Heart left ventricle (tissue), 16 donors: ENCODE measurements around the gene HSPA1B. TPM values are rescaled to one million over a fixed set of nuclear protein-coding genes. Genes with fewer than 3 reads are reported as not detected.
"Not testable (repeated sequence)": the region's sequence is repeated elsewhere in the genome, so short reads cannot be mapped to it uniquely, and the experiment has no call there.

Experiments used
- ATAC-seq, 4 donors: fragments of 200-7000 bp; cut with Tn5 transposase; one replicate each; pipeline ENCODE4 v1.9.1; 2020 to 2022; ENCODE audit warnings: moderate library complexity in 4 of 4, mild to moderate bottlenecking in 3 of 4, moderate number of reproducible peaks in 1 of 4
- DNase-seq, 5 donors: peaks; one replicate each; pipeline ENCODE4 v3.0.0-alpha.2; 2020
- H3K27ac ChIP-seq, 12 donors: fragments of 200-600 bp; sonication (generic) in 4 of 12; one replicate each; pipeline versions ENCODE4 v1.5.0 to v1.8.0; 2016 to 2022; ENCODE audit warnings: mild to moderate bottlenecking in 2 of 12
- H3K27me3 ChIP-seq, 9 donors: fragments of 200-600 bp; sonication (generic) in 2 of 9; one replicate each; pipeline versions ENCODE4 v1.5.1 to v1.8.0; 2016 to 2022; ENCODE audit warnings: mild to moderate bottlenecking in 3 of 9
- H3K36me3 ChIP-seq, 9 donors: fragments of 200-600 bp; sonication (generic) in 2 of 9; one replicate each; pipeline versions ENCODE4 v1.5.0 to v1.8.0; 2018 to 2022; ENCODE audit warnings: mild to moderate bottlenecking in 2 of 9
- H3K4me1 ChIP-seq, 12 donors: fragments of 200-600 bp; sonication (generic) in 4 of 12; one replicate each; pipeline versions ENCODE4 v1.5.0 to v1.8.0; 2016 to 2022; ENCODE audit warnings: mild to moderate bottlenecking in 3 of 12
- H3K4me3 ChIP-seq, 12 donors: fragments of 200-600 bp; sonication (generic) in 4 of 12; one replicate each; pipeline versions ENCODE4 v1.5.0 to v1.8.0; 2017 to 2022; ENCODE audit warnings: mild to moderate bottlenecking in 9 of 12, moderate library complexity in 4 of 12
- H3K9me3 ChIP-seq, 12 donors: fragments of 200-600 bp; sonication (generic) in 4 of 12; one replicate each; pipeline versions ENCODE4 v1.5.0 to v1.8.0; 2016 to 2022; ENCODE audit warnings: mild to moderate bottlenecking in 1 of 12
- POLR2A ChIP-seq, 2 donors: fragments of 450-650 bp; IDR thresholded peaks; one replicate each; pipeline ENCODE4 v1.6.1; 2017; ENCODE audit warnings: antibody characterized with exemption in 2 of 2, mild to moderate bottlenecking in 2 of 2, moderate library complexity in 2 of 2
- WGBS, 4 donors: extraction: QIAGEN DNeasy Blood & Tissue Kit in 2 of 4; methylation state at CpG; one replicate each; pipeline versions ENCODE4 v1.1.5 to v1.1.7; 2013 to 2018; 5-methylcytosine and 5-hydroxymethylcytosine counted together
- intact Hi-C, 10 donors: fragments of 100-400 bp; cut with DNase I; formaldehyde crosslinking; loops; one replicate each; pipeline versions ENCODE4 v1.11.1 to v1.14.2; 2022
- polyA plus RNA-seq, 2 donors: library from polyadenylated mRNA; stranded (reverse); fragments of 200-250 nt; gene quantifications; one replicate each; pipeline ENCODE4 v1.2.3, GENCODE V29; 2013
- total RNA-seq, 9 donors: library from RNA; depleted of rRNA in 2 of 9; stranded (reverse); fragments of >200 nt in 2 of 9; fragmentation: NEBNext Ultra II Directional in 3 of 9; extraction: Animal tissue kit (Norgen Biotek cat#: 25700) in 3 of 9; gene quantifications; one replicate each; pipeline versions ENCODE4 v1.1.0 to v1.2.4, GENCODE V29; 2016 to 2023
- TF ChIP-seq, protein P1 (sequence below), 12 donors: fragments of 200-600 bp; sonication (generic) in 4 of 12; IDR thresholded peaks; one replicate each; pipeline versions ENCODE4 v1.5.0 to v1.8.0; 2018 to 2022; ENCODE audit warnings: antibody characterized with exemption in 12 of 12, mild to moderate bottlenecking in 5 of 12
- donor health status: ischemic (EF 13 %, LVEDD 7.1; RV severe dilation, severe dysfunction).
- donor health status: healthy with polysubstance abuse.
- donor health status: DM: no; HTN: yes; CAD: no.
- donor health status: DM: no; HTN: no; CAD: no.
- donor health status: ischemic (EF 25% LVEDD 6.9; RV normal size, moderate dysfunction).
- donor health status: ischemic (EF 25% LVEDD 5.7; RV mildly dilated, moderate dysfunction).
- donor health status: healthy.
- donor health status: DM: yes; HTN: yes; CAD: no.
- donor health status: ischemic (EF 35%, LVEDD 5.7; RV mildly dilated, moderate dysfunction).
- donor health status: nonischemic (EF 11% LVEDD 7.7; RV severe dilation, severe dysfunction).
- donor health status: DM: yes; HTN: yes; CAD: no.
- donor health status: PGD.
- donor health status: ischemic (EF 29% LVEDD 5.4; RV normal size, mild dysfunction).
- donor health status: nonischemic (EF 23%, LVEDD 6.1; RV moderate dilation, normal function).

HSPA1B gene
- total and polyA plus RNA-seq, 11 donors = 35.2 to 306 (median 146) TPM

GRCh38 chr6:31797588-31797987, 29.9 kb upstream of the HSPA1B start:
- intact Hi-C loops = loop anchor here in 1 of 10 donors (10.0 kb wide), 1 partner anchor 63 kb away; the partner anchor contains the start of gene CLIC1
- H3K27me3 ChIP-seq = no peaks in the 10 kb centered on the region
- 31 to 65% (median 46%) methylated on average over 5 of the region's 5 CpGs for WGBS, 4 donors
- TF ChIP-seq POLR2A (IDR thresholded peaks at IDR 0.05) = no peak
- TF ChIP-seq, protein P1, sequence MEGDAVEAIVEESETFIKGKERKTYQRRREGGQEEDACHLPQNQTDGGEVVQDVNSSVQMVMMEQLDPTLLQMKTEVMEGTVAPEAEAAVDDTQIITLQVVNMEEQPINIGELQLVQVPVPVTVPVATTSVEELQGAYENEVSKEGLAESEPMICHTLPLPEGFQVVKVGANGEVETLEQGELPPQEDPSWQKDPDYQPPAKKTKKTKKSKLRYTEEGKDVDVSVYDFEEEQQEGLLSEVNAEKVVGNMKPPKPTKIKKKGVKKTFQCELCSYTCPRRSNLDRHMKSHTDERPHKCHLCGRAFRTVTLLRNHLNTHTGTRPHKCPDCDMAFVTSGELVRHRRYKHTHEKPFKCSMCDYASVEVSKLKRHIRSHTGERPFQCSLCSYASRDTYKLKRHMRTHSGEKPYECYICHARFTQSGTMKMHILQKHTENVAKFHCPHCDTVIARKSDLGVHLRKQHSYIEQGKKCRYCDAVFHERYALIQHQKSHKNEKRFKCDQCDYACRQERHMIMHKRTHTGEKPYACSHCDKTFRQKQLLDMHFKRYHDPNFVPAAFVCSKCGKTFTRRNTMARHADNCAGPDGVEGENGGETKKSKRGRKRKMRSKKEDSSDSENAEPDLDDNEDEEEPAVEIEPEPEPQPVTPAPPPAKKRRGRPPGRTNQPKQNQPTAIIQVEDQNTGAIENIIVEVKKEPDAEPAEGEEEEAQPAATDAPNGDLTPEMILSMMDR (IDR thresholded peaks at IDR 0.05) = no peak
- H3K36me3 ChIP-seq = peaks cover 0 to 39% (median 21%) of the 10 kb centered on the region in 9 donors
- H3K9me3 ChIP-seq = no peaks in the 10 kb centered on the region
- DNase-seq (no peak), ATAC-seq (no peak)
- peaks cover 0 to 31% (median 18%) of the 10 kb centered on the region in 12 donors for H3K4me1 ChIP-seq
- no peak overlapping the region for H3K4me3 ChIP-seq
- H3K27ac ChIP-seq = peak overlapping the region in 3 of 12 donors; percentile 0 to 98 (median 0)

DNA sequence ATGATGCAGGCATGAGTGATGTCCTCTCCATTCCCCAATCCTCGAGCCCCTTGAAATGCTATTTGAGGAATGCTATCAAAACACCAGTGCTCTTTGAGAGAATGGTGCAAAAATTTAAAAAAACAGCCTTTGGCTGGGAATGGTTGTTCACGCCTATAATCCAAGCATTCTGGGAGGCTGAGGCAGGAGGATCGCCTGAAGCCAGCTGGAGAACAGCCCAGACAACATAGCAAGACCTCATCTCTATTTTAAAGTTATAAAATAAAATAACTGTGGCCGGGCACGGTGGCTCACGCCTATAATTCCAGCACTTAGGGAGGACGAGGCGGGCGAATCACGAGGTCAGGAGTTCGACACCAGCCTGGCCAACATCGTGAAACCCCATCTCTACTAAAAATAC, 27.8 kb upstream of the HSPA1B start:
- no peak for ATAC-seq
- no peak overlapping the region for H3K27ac ChIP-seq
- H3K4me3 ChIP-seq = no peak overlapping the region
- H3K4me1 ChIP-seq = peaks cover 0 to 16% (median 8%) of the 10 kb centered on the region in 12 donors
- no peak for TF ChIP-seq POLR2A (IDR thresholded peaks at IDR 0.05)
- TF ChIP-seq, protein P1 (IDR thresholded peaks at IDR 0.05) = no peak
- 83 to 91% (median 90%) methylated on average over 12 of the region's 12 CpGs for WGBS, 4 donors
- peaks cover 0 to 52% (median 24%) of the 10 kb centered on the region in 9 donors for H3K36me3 ChIP-seq
- intact Hi-C loops = loop anchor here in 1 of 10 donors (10.0 kb wide), 1 partner anchor 65 kb away; the partner anchor contains the start of gene CLIC1
- no peaks in the 10 kb centered on the region for H3K9me3 ChIP-seq
- no peak for DNase-seq
- H3K27me3 ChIP-seq = no peaks in the 10 kb centered on the region

GRCh38 chr6:31801031-31801927, 26.3 kb upstream of the HSPA1B start:
- H3K4me1 ChIP-seq = peaks cover under 1 to 22% (median 9%) of the 10 kb centered on the region in 12 donors
- ATAC-seq, H3K4me3 ChIP-seq, H3K9me3 ChIP-seq, H3K27me3 ChIP-seq, H3K27ac ChIP-seq, intact Hi-C loops, DNase-seq: not testable (repeated sequence)
- WGBS, 4 donors = 91 to 97% (median 93%) methylated on average over 8 of the region's 8 CpGs
- peaks cover 0 to 52% (median 24%) of the 10 kb centered on the region in 9 donors for H3K36me3 ChIP-seq

DNA sequence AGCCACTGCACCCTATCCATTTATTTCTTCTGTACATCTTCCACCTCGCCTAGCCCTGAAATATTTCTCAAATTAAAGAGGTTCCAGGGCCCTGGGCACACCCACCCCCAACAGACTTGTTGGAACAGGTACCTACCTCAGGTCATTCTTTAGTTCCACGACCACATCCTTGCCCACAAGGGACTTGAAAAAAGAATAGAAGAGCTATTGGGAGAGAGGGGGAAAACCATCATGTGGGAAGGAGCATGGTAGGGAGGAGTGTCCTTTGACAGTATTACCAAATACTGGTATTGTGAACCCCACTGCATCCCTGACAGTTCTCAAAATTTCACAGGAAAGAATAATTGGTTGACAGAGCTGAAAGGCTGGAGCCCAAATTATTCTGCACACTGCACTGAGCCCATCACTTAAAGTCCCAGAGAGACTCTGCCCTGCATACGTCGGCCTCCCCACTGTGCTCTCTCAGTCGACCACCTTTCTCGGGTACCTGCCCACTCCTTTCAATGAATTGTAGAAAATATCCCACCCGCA, 21.5 kb upstream of the HSPA1B start:
- 16 to 18% (median 16%) methylated on average over 7 of the region's 7 CpGs for WGBS, 4 donors
- intact Hi-C loops = no loop called here

More for the DNA sequence above, 21.5 kb upstream of the HSPA1B start:
- peak in 1 of 4 donors; percentile 16 for ATAC-seq
- Histone ChIP-seq H3K9me3 (no peaks in the 10 kb centered on the region), H3K27ac (peak overlapping the region; percentile 11 to 97 (median 93)), H3K27me3 (no peaks in the 10 kb centered on the region), H3K36me3 (peaks cover 0 to 33% (median 22%) of the 10 kb centered on the region in 9 donors), H3K4me1 (peaks cover 0 to 26% (median 14%) of the 10 kb centered on the region in 12 donors), H3K4me3 (peak overlapping the region; percentile 40 to 90 (median 66))
- DNase-seq = no peak
- TF ChIP-seq, protein P1 (IDR thresholded peaks at IDR 0.05) = no peak
- TF ChIP-seq POLR2A (IDR thresholded peaks at IDR 0.05) = no peak
